CD4-positive, alpha-beta T cell (primary cell): ENCODE measurements around the gene TLE7. TPM values are rescaled to one million over a fixed set of nuclear protein-coding genes. Genes with fewer than 3 reads are reported as not detected.

Experiments
- ATAC-seq: fragments of 200-7000 bp; cut with Tn5 transposase; one replicate; pipeline ENCODE4 v1.10.0; 2022; ENCODE audit warnings: mild to moderate bottlenecking; ENCODE audit not compliant: poor library complexity
- CTCF ChIA-PET: fragments of 350-600 bp; sonication (Branson Sonifier 250); formaldehyde crosslinking; loops from one replicate; lab custom pipeline; 2021; ENCODE audit warnings: antibody characterized with exemption, inconsistent platforms; lab: Charles Lee
- POLR2A ChIA-PET: fragments of 350-600 bp; sonication (Branson Sonifier 250); formaldehyde crosslinking; loops from one replicate; lab custom pipeline; 2021; ENCODE audit warnings: antibody characterized with exemption, inconsistent platforms; lab: Charles Lee
- DNase-seq, 14 experiments: peaks; one replicate each; pipeline ENCODE4 v3.0.0-alpha.2; 2013 to 2020; ENCODE audit warnings: mixed read lengths in 2 of 14
- H3K27ac ChIP-seq, 2 donors: one replicate each; pipeline versions ENCODE4 v1.5.1 to v1.7.0; 2013; ENCODE audit warnings: low read length in 2 of 2, low read depth in 1 of 2, mild to moderate bottlenecking in 1 of 2
- H3K27me3 ChIP-seq, 2 experiments: 1 replicate in 1 of 2; 2 replicates in 1 of 2; pipeline versions ENCODE4 v1.6.1 to v1.7.0; 2013; ENCODE audit warnings: low read length in 2 of 2, control low read depth in 1 of 2, mild to moderate bottlenecking in 1 of 2, moderate library complexity in 1 of 2; ENCODE audit not compliant: insufficient read depth in 2 of 2, control insufficient read depth in 1 of 2
- H3K36me3 ChIP-seq: one replicate; pipeline ENCODE4 v1.6.1; 2013; ENCODE audit warnings: low read length, control low read depth; ENCODE audit not compliant: insufficient read depth
- H3K4me1 ChIP-seq: one replicate; pipeline ENCODE4 v1.6.1; 2013; ENCODE audit warnings: low read length, control low read depth; ENCODE audit not compliant: insufficient read depth
- H3K4me3 ChIP-seq: one replicate; pipeline ENCODE4 v1.5.1; 2013; ENCODE audit warnings: mild to moderate bottlenecking, low read length, moderate library complexity
- H3K9me3 ChIP-seq, 2 experiments: 1 replicate in 1 of 2; 2 replicates in 1 of 2; pipeline versions ENCODE4 v1.6.1 to v1.7.0; 2013; ENCODE audit warnings: low read length in 2 of 2, mild to moderate bottlenecking in 2 of 2, control low read depth in 1 of 2, moderate library complexity in 1 of 2; ENCODE audit not compliant: control insufficient read depth in 1 of 2, insufficient read depth in 1 of 2
- H3K27ac Mint-ChIP-seq: one replicate; pipeline ENCODE4 v1.8.0; 2020; ENCODE audit warnings: mixed read lengths
- H3K27me3 Mint-ChIP-seq: one replicate; pipeline ENCODE4 v1.8.0; 2021; ENCODE audit warnings: mixed read lengths
- H3K36me3 Mint-ChIP-seq: one replicate; pipeline ENCODE4 v1.8.0; 2021; ENCODE audit warnings: low read depth, mixed read lengths
- H3K4me1 Mint-ChIP-seq: one replicate; pipeline ENCODE4 v1.8.0; 2021; ENCODE audit warnings: low read depth, mixed read lengths
- H3K4me3 Mint-ChIP-seq: one replicate; pipeline ENCODE4 v1.8.0; 2020; ENCODE audit warnings: mild to moderate bottlenecking, mixed read lengths
- H3K9me3 Mint-ChIP-seq: one replicate; pipeline ENCODE4 v1.8.0; 2020; ENCODE audit warnings: mixed read lengths
- CTCF ChIP-seq: fragments of 200-600 bp; IDR thresholded peaks from one replicate; pipeline ENCODE4 v1.8.0; 2022; ENCODE audit warnings: antibody characterized with exemption, mild to moderate bottlenecking
- intact Hi-C, 2 experiments: fragments of 100-400 bp; cut with DNase I in 1 of 2; cut with micrococcal nuclease in 1 of 2; formaldehyde crosslinking; loops; one replicate each; pipeline versions ENCODE4 v1.15.1 to v1.9.0; 2023 to 2025; cut with DNase I, micrococcal nuclease
- total RNA-seq, 174 experiments: library from RNA in 2 of 174; stranded (reverse) in 2 of 174; gene quantifications; one replicate each; pipeline ENCODE4 v1.2.3 and lab custom pipeline; 2021 to 2026

TLE7 gene
- total RNA-seq, 2 experiments from 2014 or later, result not detected

GRCh38 chr16:71461686-71462648 lies 20.1 kb upstream of the TLE7 start, which contains the start of gene ZNF23:
Gene ZNF23, minus strand, starts transcription at chr16:71462247. Its CDS starts 5,451 bp downstream, at chr16:71456796.
- peak; percentile 95 for ATAC-seq
- H3K27me3 ChIP-seq, result no peaks in the 10 kb centered on the region
- ChIA-PET CTCF (interaction anchor here (0.8 to 1.0 kb wide), 2 partner anchors 22 to 103 kb away, joined by 3 to 5 read pairs; no protein-coding TSS in a partner anchor), POLR2A (interaction anchor here (0.6 to 2.1 kb wide), 4 partner anchors 22 to 437 kb away, joined by 4 to 37 read pairs (median 7); no protein-coding TSS in a partner anchor)
- peak within 1 kb of the TSS; percentile 96 for H3K4me3 ChIP-seq
- no peaks in the 10 kb centered on the region for H3K9me3 ChIP-seq
- H3K4me1 ChIP-seq, result peaks cover 11% of the 10 kb centered on the region
- peak; percentile 53 to 87 (median 72) for DNase-seq
- no peaks in the 10 kb centered on the region for H3K36me3 ChIP-seq
- H3K27ac ChIP-seq, result peak within 1 kb of the TSS; percentile 68 to 79
- H3K36me3 Mint-ChIP-seq, result peaks cover 16% of the 10 kb centered on the region
- no peaks in the 10 kb centered on the region for H3K9me3 Mint-ChIP-seq
- peaks cover 34% of the 10 kb centered on the region for H3K4me1 Mint-ChIP-seq
- intact Hi-C loops, result loop anchor here (1.0 to 10.0 kb wide), 7 partner anchors 22 to 937 kb away; partner anchors contain the start of genes CMTR2 (in 1 of the 2), COG4 (in 1 of the 2), DHODH (in 1 of the 2) and DHX38 (in 1 of the 2)
- peak within 1 kb of the TSS; percentile 94 for H3K4me3 Mint-ChIP-seq
- H3K27me3 Mint-ChIP-seq, result no peaks in the 10 kb centered on the region
- peak within 1 kb of the TSS; percentile 85 for H3K27ac Mint-ChIP-seq
- peak; percentile 54 for TF ChIP-seq CTCF

GRCh38 chr16:71460941-71461340 lies 19.1 kb upstream of the TLE7 start:
- peak overlapping the region; percentile 85 for H3K27ac Mint-ChIP-seq
- no peaks in the 10 kb centered on the region for H3K9me3 Mint-ChIP-seq
- Histone ChIP-seq H3K4me1 (peaks cover 11% of the 10 kb centered on the region), H3K27me3 (no peaks in the 10 kb centered on the region), H3K27ac (no peak overlapping the region), H3K4me3 (peak overlapping the region; percentile 96), H3K36me3 (peaks cover 7% of the 10 kb centered on the region), H3K9me3 (no peaks in the 10 kb centered on the region)
- peak overlapping the region; percentile 94 for H3K4me3 Mint-ChIP-seq
- peaks cover 24% of the 10 kb centered on the region for H3K36me3 Mint-ChIP-seq
- DNase-seq (no peak), ATAC-seq (no peak)
- no peak for TF ChIP-seq CTCF
- peaks cover 34% of the 10 kb centered on the region for H3K4me1 Mint-ChIP-seq
- H3K27me3 Mint-ChIP-seq, result no peaks in the 10 kb centered on the region
- ChIA-PET CTCF (interaction anchor here (0.6 to 1.7 kb wide), 3 partner anchors 48 to 330 kb away, joined by 3 to 5 read pairs (median 3); no protein-coding TSS in a partner anchor), POLR2A (interaction anchor here (0.6 to 1.2 kb wide), 2 partner anchors 23 to 1954 kb away, joined by 3 to 4 read pairs; no protein-coding TSS in a partner anchor)
- intact Hi-C loops, result loop anchor here (5.0 to 10.0 kb wide), 6 partner anchors 36 to 936 kb away; partner anchors contain the start of genes CMTR2 (in 1 of the 2), COG4 (in 1 of the 2), DHODH (in 1 of the 2) and DHX38 (in 1 of the 2)

GRCh38 chr16:71460236-71460635 lies 18.4 kb upstream of the TLE7 start:
- Histone ChIP-seq H3K36me3 (peaks cover 12% of the 10 kb centered on the region), H3K4me3 (no peak overlapping the region), H3K4me1 (peaks cover 11% of the 10 kb centered on the region), H3K27me3 (no peaks in the 10 kb centered on the region), H3K27ac (no peak overlapping the region), H3K9me3 (no peaks in the 10 kb centered on the region)
- intact Hi-C loops, result loop anchor here (5.0 to 10.0 kb wide), 6 partner anchors 37 to 935 kb away; partner anchors contain the start of genes CMTR2 (in 1 of the 2), COG4 (in 1 of the 2), DHODH (in 1 of the 2) and DHX38 (in 1 of the 2)
- no peak for TF ChIP-seq CTCF
- Mint-ChIP-seq H3K4me1 (peaks cover 34% of the 10 kb centered on the region), H3K9me3 (no peaks in the 10 kb centered on the region), H3K27ac (no peak overlapping the region), H3K36me3 (peaks cover 31% of the 10 kb centered on the region), H3K27me3 (no peaks in the 10 kb centered on the region), H3K4me3 (peak overlapping the region; percentile 94)
- DNase-seq, result no peak
- ChIA-PET POLR2A (interaction anchor here (1.2 kb wide), 1 partner anchor 24 kb away, joined by 4 read pairs; no protein-coding TSS in a partner anchor), CTCF (interaction anchor here (0.6 to 1.7 kb wide), 3 partner anchors 47 to 330 kb away, joined by 3 to 5 read pairs (median 3); no protein-coding TSS in a partner anchor)
- ATAC-seq, result no peak
